ENCODE results near the gene NPIPA3.
"Not testable (repeated sequence)": the region's sequence is repeated elsewhere in the genome, so short reads cannot be mapped to it uniquely, and the experiment has no call there.

Gene NPIPA3

DNA sequence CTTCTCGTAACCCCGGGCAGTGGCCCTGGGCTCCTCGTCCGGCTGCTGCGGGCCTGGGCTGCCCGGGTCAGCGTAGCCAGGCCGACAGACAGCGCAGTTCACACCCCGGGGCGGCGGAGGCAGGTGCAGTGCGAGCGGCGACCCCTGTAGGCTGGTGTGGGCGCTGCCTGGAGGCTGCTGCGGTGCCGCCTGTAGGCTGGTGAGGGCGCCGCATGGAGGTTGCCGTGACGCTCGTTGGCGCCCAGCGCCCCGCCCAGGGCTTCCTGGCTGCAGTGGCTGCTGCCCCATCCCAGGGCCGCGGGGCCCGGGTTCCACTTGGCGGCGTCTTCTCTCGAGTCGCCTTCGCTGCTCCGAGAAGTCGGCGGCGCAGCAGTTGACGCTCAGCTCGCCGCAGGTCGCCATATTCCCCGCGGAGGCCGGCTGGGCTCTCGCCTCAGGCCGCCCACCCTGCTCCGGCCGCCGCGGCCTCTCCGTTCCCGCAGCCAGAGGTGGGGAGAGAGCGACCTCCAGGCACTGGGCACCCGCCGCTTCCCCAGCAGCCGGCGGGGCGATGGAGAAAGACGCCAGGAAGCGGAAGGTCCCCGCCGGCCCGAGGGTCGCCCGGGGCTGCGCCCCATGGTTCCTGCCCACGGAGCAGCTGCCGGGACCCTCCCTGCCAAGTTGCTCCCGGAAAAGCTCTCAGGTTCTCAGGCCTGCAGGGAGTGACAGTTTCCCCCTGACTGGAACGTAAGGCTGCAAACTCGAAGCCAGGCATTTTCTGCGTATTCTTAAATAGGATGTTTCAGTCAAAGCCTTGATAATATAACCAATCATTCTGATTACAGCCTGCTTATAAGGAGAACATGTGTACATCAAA is at the start of gene NPIPA3:
Gene NPIPA3 (plus strand): TSS at position 256 of the 856 bp plus-strand sequence. CDS start 5,533 bp downstream, outside the sequence.
- H3K9me3 ChIP-seq (ENCODE audit: low read length); H3K9me2 ChIP-seq (ENCODE audit: low read depth, low read length); H3F3A ChIP-seq (ENCODE audit: insufficient read depth, low read length); H3K9ac ChIP-seq (ENCODE audit: low read length); H3K27ac ChIP-seq (ENCODE audit: low read depth, low read length, poor library complexity, severe bottlenecking); H3K4me2 ChIP-seq (ENCODE audit: low read length); H2AFZ ChIP-seq (ENCODE audit: low read length); H3K4me3 ChIP-seq (ENCODE audit: low read depth, low read length, poor library complexity, severe bottlenecking); H3K36me3 ChIP-seq (ENCODE audit: insufficient read depth, low read length); H3K27me3 ChIP-seq (ENCODE audit: insufficient read depth, low read length); H3K79me2 ChIP-seq (ENCODE audit: insufficient read depth, low read length); H3K4me1 ChIP-seq (ENCODE audit: insufficient read depth, low read length, severe bottlenecking); H4K20me1 ChIP-seq (ENCODE audit: insufficient read depth, low read length): not testable (repeated sequence)

DNA sequence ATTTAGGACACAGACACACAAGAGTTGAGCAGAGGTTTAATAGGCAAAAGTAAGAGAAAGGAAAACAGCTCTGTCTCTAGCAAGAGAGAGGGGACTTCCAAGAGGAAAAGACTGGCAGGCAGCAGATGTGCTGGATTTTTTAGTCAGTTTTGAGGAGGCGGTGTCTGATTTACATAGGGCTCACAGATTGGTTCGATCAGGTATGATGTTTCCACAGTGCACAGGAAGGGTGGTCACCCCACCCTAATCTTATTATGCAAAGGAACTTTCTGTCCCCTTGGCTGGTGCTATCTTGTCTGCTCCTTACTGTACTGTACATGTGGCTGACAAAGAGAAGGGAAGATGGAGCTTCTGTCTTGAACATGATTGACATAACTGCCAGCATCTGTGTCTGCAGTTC is 45.1 kb upstream of the NPIPA3 start:
- peaks cover 86% of the 10 kb centered on the region for H3K36me3 ChIP-seq (ENCODE audit: insufficient read depth, low read length)
- H4K20me1 ChIP-seq (ENCODE audit: insufficient read depth, low read length) = no peaks in the 10 kb centered on the region
- H3K9ac ChIP-seq (ENCODE audit: low read length) = peak overlapping the region; percentile 23; the same call in 1 of the 2 replicates
- no peak for TF ChIP-seq EZH2 (IDR thresholded peaks at IDR 0.05; ENCODE audit: borderline replicate concordance, low read length)
- TF ChIP-seq, protein P1, sequence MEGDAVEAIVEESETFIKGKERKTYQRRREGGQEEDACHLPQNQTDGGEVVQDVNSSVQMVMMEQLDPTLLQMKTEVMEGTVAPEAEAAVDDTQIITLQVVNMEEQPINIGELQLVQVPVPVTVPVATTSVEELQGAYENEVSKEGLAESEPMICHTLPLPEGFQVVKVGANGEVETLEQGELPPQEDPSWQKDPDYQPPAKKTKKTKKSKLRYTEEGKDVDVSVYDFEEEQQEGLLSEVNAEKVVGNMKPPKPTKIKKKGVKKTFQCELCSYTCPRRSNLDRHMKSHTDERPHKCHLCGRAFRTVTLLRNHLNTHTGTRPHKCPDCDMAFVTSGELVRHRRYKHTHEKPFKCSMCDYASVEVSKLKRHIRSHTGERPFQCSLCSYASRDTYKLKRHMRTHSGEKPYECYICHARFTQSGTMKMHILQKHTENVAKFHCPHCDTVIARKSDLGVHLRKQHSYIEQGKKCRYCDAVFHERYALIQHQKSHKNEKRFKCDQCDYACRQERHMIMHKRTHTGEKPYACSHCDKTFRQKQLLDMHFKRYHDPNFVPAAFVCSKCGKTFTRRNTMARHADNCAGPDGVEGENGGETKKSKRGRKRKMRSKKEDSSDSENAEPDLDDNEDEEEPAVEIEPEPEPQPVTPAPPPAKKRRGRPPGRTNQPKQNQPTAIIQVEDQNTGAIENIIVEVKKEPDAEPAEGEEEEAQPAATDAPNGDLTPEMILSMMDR (IDR thresholded peaks at IDR 0.05; ENCODE audit: low read length) = no peak
- H3K9me2 ChIP-seq (ENCODE audit: low read depth, low read length) = no peaks in the 10 kb centered on the region
- H3K79me2 ChIP-seq (ENCODE audit: insufficient read depth, low read length) = no peaks in the 10 kb centered on the region
- H3K4me2 ChIP-seq (ENCODE audit: low read length) = peak overlapping the region; percentile 21; the same call in 1 of the 2 replicates
- no peaks in the 10 kb centered on the region for H3K9me3 ChIP-seq (ENCODE audit: low read length)
- H3K4me3 ChIP-seq (ENCODE audit: low read depth, low read length, poor library complexity, severe bottlenecking) = no peak overlapping the region
- no peak overlapping the region for H2AFZ ChIP-seq (ENCODE audit: low read length)
- H3K4me1 ChIP-seq (ENCODE audit: insufficient read depth, low read length, severe bottlenecking) = peaks cover 15% of the 10 kb centered on the region
- peak overlapping the region; percentile 83 for H3K27ac ChIP-seq (ENCODE audit: low read depth, low read length, poor library complexity, severe bottlenecking)
- no peaks in the 10 kb centered on the region for H3K27me3 ChIP-seq (ENCODE audit: insufficient read depth, low read length)
- no peaks in the 10 kb centered on the region for H3F3A ChIP-seq (ENCODE audit: insufficient read depth, low read length)

DNA sequence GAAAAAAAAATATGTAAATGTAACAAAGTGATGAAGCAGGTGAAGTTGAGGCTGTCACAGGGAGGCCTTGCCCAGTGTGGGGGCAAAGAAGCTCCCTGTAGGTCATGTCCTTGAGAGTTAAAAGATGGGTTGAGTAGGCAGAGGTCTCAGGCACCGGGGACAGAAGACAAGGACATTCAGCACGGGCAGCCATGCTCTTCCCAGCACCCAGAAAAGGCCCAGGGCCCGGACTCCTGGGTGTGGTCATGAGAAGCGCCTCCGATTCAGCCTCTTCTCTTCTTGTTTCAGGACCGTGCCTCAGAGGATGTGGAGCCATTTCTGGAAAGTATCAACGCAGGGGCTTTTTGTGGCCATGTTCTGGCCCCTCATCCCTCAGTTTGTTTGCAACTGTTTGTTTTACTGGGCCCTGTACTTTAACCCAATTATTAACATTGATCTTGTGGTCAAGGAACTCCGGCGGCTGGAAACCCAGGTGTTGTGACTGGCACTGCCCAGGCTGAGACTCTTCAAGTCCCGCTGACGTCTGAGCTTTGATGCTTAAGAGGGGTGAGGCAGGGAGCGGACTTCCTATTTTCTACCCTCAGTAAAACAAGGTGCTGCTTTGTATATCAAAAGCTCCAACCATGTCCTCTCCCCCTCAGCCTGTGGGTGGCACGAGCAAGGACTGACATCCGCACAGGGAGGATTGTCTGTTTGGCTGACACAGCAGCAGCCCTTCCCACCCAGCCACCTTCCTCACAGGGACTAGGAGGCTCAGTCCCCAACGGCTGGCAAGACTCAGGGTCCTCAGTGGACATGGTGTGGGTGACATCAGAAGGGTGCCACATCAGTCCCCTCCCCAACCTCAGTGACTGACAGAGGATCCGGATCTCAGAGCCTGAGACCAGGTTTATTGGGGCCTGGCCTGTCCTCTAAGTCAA is 35.6 kb upstream of the NPIPA3 start:
- Histone ChIP-seq H2AFZ (ENCODE audit: low read length) (no peak overlapping the region), H3K4me3 (ENCODE audit: low read depth, low read length, poor library complexity, severe bottlenecking) (no peak overlapping the region), H3K27ac (ENCODE audit: low read depth, low read length, poor library complexity, severe bottlenecking) (peak overlapping the region; percentile 86), H4K20me1 (ENCODE audit: insufficient read depth, low read length) (no peaks in the 10 kb centered on the region), H3F3A (ENCODE audit: insufficient read depth, low read length) (no peaks in the 10 kb centered on the region), H3K9me3 (ENCODE audit: low read length) (no peaks in the 10 kb centered on the region), H3K9ac (ENCODE audit: low read length) (no peak overlapping the region; the same call in 1 of the 2 replicates), H3K4me1 (ENCODE audit: insufficient read depth, low read length, severe bottlenecking) (peaks cover 23% of the 10 kb centered on the region), H3K79me2 (ENCODE audit: insufficient read depth, low read length) (no peaks in the 10 kb centered on the region), H3K36me3 (ENCODE audit: insufficient read depth, low read length) (peaks cover 64% of the 10 kb centered on the region), H3K27me3 (ENCODE audit: insufficient read depth, low read length) (no peaks in the 10 kb centered on the region), H3K9me2 (ENCODE audit: low read depth, low read length) (no peaks in the 10 kb centered on the region), H3K4me2 (ENCODE audit: low read length) (no peak overlapping the region; the same call in 1 of the 2 replicates)
- TF ChIP-seq, protein P1 (IDR thresholded peaks at IDR 0.05; ENCODE audit: low read length) = no peak
- no peak for TF ChIP-seq EZH2 (IDR thresholded peaks at IDR 0.05; ENCODE audit: borderline replicate concordance, low read length)

Measured in OCI-LY1 (cell line).